HCT116 (cell line): ENCODE results near the gene CFAP74. TPM values are rescaled to one million over a fixed set of nuclear protein-coding genes. Genes with fewer than 3 reads are reported as not detected.

Experiments
- ATAC-seq: fragments of 200-7000 bp; cut with Tn5 transposase; 2 replicates; pipeline ENCODE4 v1.9.1; 2020; ENCODE audit warnings: mild to moderate bottlenecking, moderate library complexity
- BruUV-seq: library from RNA; stranded (reverse); fragments of 400-500 nt; replicated peaks from 2 replicates; lab custom pipeline; 2021; lab: Mats Ljungman, UMichigan
- CTCF ChIA-PET: fragments of 300-600 bp; sonication (Branson Sonifier 250); formaldehyde crosslinking; loops from one replicate; lab custom pipeline; 2021; ENCODE audit warnings: antibody characterized with exemption; lab: Charles Lee
- POLR2A ChIA-PET: fragments of 300-600, 350-600 bp; sonication (Branson Sonifier 250); formaldehyde crosslinking; loops from one replicate; lab custom pipeline; 2021; ENCODE audit warnings: antibody characterized with exemption; lab: Charles Lee
- RAD21 ChIA-PET, 2 experiments: fragments of 300-600 bp; sonication (Branson Sonifier 250); formaldehyde crosslinking; loops; one replicate each; lab custom pipeline; 2023; ENCODE audit warnings: low total read pairs in 2 of 2; ENCODE audit not compliant: uncharacterized antibody in 2 of 2, unreplicated experiment in 2 of 2, low non-redundant PET in 1 of 2; lab: Charles Lee
- DNase-seq: peaks from one replicate; pipeline ENCODE4 v3.0.0-alpha.2; 2010; ENCODE audit warnings: low read depth, low spot score
- H2AFZ ChIP-seq: fragments of 200-600 bp; shearing (Covaris generic), sonication (generic); 2 replicates; pipeline ENCODE4 v1.6.1; 2017; ENCODE audit warnings: low read depth, mixed run types, mixed read lengths, antibody characterized with exemption, low read length; ENCODE audit not compliant: poor library complexity, severe bottlenecking
- H3K27ac ChIP-seq: 2 replicates; pipeline ENCODE4 v1.5.1; 2012; ENCODE audit warnings: low read depth, low read length
- H3K27me3 ChIP-seq: fragments of 200-600 bp; sonication (generic); 2 replicates; pipeline ENCODE4 v1.6.1; 2016; ENCODE audit warnings: mixed run types, low read length, mixed read lengths; ENCODE audit not compliant: insufficient read depth
- H3K36me3 ChIP-seq, 2 experiments: fragments of 200-500 bp in 1 of 2; fragments of 200-600 bp in 1 of 2; sonication (Bioruptor generic) in 1 of 2; sonication (generic) in 1 of 2; 2 replicates each; pipeline versions ENCODE4 v1.5.1 to v1.6.1; 2014 to 2016; ENCODE audit warnings: low read length in 2 of 2, inconsistent platforms in 1 of 2, mixed read lengths in 1 of 2, mixed run types in 1 of 2; ENCODE audit not compliant: insufficient read depth in 2 of 2, control insufficient read depth in 1 of 2
- H3K4me1 ChIP-seq, 2 experiments: fragments of 200-600 bp in 1 of 2; sonication (generic) in 1 of 2; 2 replicates each; pipeline versions ENCODE4 v1.5.1 to v1.6.1; 2012 to 2017; ENCODE audit warnings: low read length in 2 of 2, inconsistent platforms in 1 of 2, mild to moderate bottlenecking in 1 of 2, mixed read lengths in 1 of 2, mixed run types in 1 of 2, moderate library complexity in 1 of 2; ENCODE audit not compliant: insufficient read depth in 2 of 2, control insufficient read depth in 1 of 2
- H3K4me2 ChIP-seq: fragments of 200-600 bp; sonication (generic); 2 replicates; pipeline ENCODE4 v1.6.1; 2017; ENCODE audit warnings: mixed run types, low read length, mixed read lengths
- H3K4me3 ChIP-seq, 2 experiments: fragments of 200-600 bp in 1 of 2; sonication (generic) in 1 of 2; replicated peaks in 1 of 2; 2 replicates each; pipeline ENCODE4 v1.5.1; 2011 to 2016; ENCODE audit warnings: low read length in 2 of 2, control low read depth in 1 of 2, low read depth in 1 of 2, mild to moderate bottlenecking in 1 of 2, mixed read lengths in 1 of 2, mixed run types in 1 of 2
- H3K79me2 ChIP-seq: fragments of 200-600 bp; sonication (generic); 2 replicates; pipeline ENCODE4 v1.6.1; 2017; ENCODE audit warnings: mild to moderate bottlenecking, mixed run types, low read length, moderate library complexity, mixed read lengths; ENCODE audit not compliant: insufficient read depth
- H3K9ac ChIP-seq: fragments of 200-600 bp; sonication (generic); 2 replicates; pipeline ENCODE4 v1.6.1; 2016; ENCODE audit warnings: low read length, mixed read lengths
- H3K9me2 ChIP-seq: fragments of 200-600 bp; sonication (generic), shearing (Covaris generic); 2 replicates; pipeline ENCODE4 v1.6.1; 2017; ENCODE audit warnings: mixed run types, mild to moderate bottlenecking, moderate library complexity; ENCODE audit not compliant: insufficient read depth
- H3K9me3 ChIP-seq, 2 experiments: fragments of 200-500 bp in 1 of 2; fragments of 200-600 bp in 1 of 2; sonication (Bioruptor generic) in 1 of 2; sonication (generic) in 1 of 2; 2 replicates each; pipeline ENCODE4 v1.6.1; 2014 to 2017; ENCODE audit warnings: low read length in 2 of 2, mixed read lengths in 2 of 2, inconsistent platforms in 1 of 2, low read depth in 1 of 2, mild to moderate bottlenecking in 1 of 2, mixed run types in 1 of 2, moderate library complexity in 1 of 2; ENCODE audit not compliant: control insufficient read depth in 1 of 2, insufficient read depth in 1 of 2
- H4K20me1 ChIP-seq: fragments of 200-600 bp; sonication (generic), shearing (Covaris generic); 2 replicates; pipeline ENCODE4 v1.6.1; 2017; ENCODE audit warnings: mixed run types, mild to moderate bottlenecking, moderate library complexity; ENCODE audit not compliant: insufficient read depth
- CBX3 ChIP-seq: IDR thresholded peaks from 2 replicates; pipeline ENCODE4 v1.6.1; 2012; ENCODE audit warnings: low read depth
- CEBPB ChIP-seq: IDR thresholded peaks from 2 replicates; pipeline ENCODE4 v1.6.1; 2012; ENCODE audit warnings: low read depth
- CTCF ChIP-seq, 3 experiments: fragments of 200-600 bp in 1 of 3; sonication (generic) in 1 of 3; IDR thresholded peaks in 2 of 3; conservative IDR thresholded peaks in 1 of 3; 2 replicates each; pipeline ENCODE4 v1.5.1; 2012 to 2017; ENCODE audit warnings: low read depth in 2 of 3, low read length in 2 of 3, antibody characterized with exemption in 1 of 3, borderline replicate concordance in 1 of 3, control low read depth in 1 of 3, mild to moderate bottlenecking in 1 of 3, mixed read lengths in 1 of 3, mixed run types in 1 of 3, moderate library complexity in 1 of 3; ENCODE audit not compliant: insufficient read depth in 1 of 3
- EGR1 ChIP-seq: IDR thresholded peaks from 2 replicates; pipeline ENCODE4 v1.6.1; 2012; ENCODE audit warnings: low read depth
- EZH2 ChIP-seq: fragments of 200-600 bp; sonication (generic); IDR thresholded peaks from 2 replicates; pipeline ENCODE4 v1.6.1; 2017; ENCODE audit warnings: antibody characterized with exemption, mixed run types
- EZH2phosphoT487 ChIP-seq: fragments of 200-600 bp; IDR thresholded peaks from 2 replicates; pipeline ENCODE4 v1.6.1; 2018; ENCODE audit warnings: antibody characterized with exemption, borderline replicate concordance
- FOSL1 ChIP-seq: IDR thresholded peaks from 2 replicates; pipeline ENCODE4 v1.6.1; 2012; ENCODE audit warnings: low read depth
- POLR2A ChIP-seq: IDR thresholded peaks from 2 replicates; pipeline ENCODE4 v1.7.0; 2011; ENCODE audit warnings: borderline replicate concordance; ENCODE audit not compliant: insufficient read depth, insufficient read length; ENCODE audit errors: extremely low read depth
- POLR2AphosphoS5 ChIP-seq: IDR thresholded peaks from 2 replicates; pipeline ENCODE4 v1.6.1; 2011; ENCODE audit warnings: mild to moderate bottlenecking, low read depth, low read length, moderate library complexity
- RAD21 ChIP-seq: IDR thresholded peaks from 2 replicates; pipeline ENCODE4 v1.6.1; 2012; ENCODE audit warnings: low read depth, mild to moderate bottlenecking
- SIN3A ChIP-seq: IDR thresholded peaks from 2 replicates; pipeline ENCODE4 v1.6.1; 2012; ENCODE audit warnings: low read depth
- SP1 ChIP-seq: IDR thresholded peaks from 2 replicates; pipeline ENCODE4 v1.6.1; 2012; ENCODE audit warnings: low read depth
- TCF7L2 ChIP-seq: IDR thresholded peaks from 2 replicates; pipeline ENCODE4 v1.7.0; 2011; ENCODE audit warnings: borderline replicate concordance, inconsistent platforms; ENCODE audit not compliant: insufficient read depth, insufficient read length; ENCODE audit errors: extremely low read depth
- YY1 ChIP-seq: IDR thresholded peaks from 2 replicates; pipeline ENCODE4 v1.6.1; 2011; ENCODE audit warnings: low read length, low read depth, moderate library complexity, mild to moderate bottlenecking; ENCODE audit not compliant: insufficient replicate concordance; ENCODE audit errors: extremely low read depth
- intact Hi-C: fragments of 100-400 bp; cut with micrococcal nuclease; formaldehyde crosslinking; loops from 2 replicates; pipeline ENCODE4 v1.10.0; 2022
- total RNA-seq: library from RNA; stranded (reverse); gene quantifications from one replicate; pipeline ENCODE4 v1.2.1, GENCODE V29; 2021; ENCODE audit not compliant: unreplicated experiment
- TF ChIP-seq, protein P1 (sequence below): IDR thresholded peaks from 2 replicates; pipeline ENCODE4 v1.6.1; 2012

Gene CFAP74
- total RNA-seq, 1 experiment from 2014 or later, result 4.9 TPM

- Histone ChIP-seq H3K27me3 (no peaks in the 10 kb centered on the region), H3K9ac (peak overlapping the region; percentile 75), H4K20me1 (no peaks in the 10 kb centered on the region), H3K4me3 (peak overlapping the region; percentile 75 to 82), H3K27ac (peak overlapping the region; percentile 69), H3K9me2 (no peaks in the 10 kb centered on the region), H3K36me3 (peaks cover 0 to 2% of the 10 kb centered on the region in 2 experiments; a peak in 2 of 4 replicates), H2AFZ (no peak overlapping the region), H3K79me2 (peaks cover 36% of the 10 kb centered on the region), H3K4me2 (peak overlapping the region; percentile 90), H3K9me3 (no peaks in the 10 kb centered on the region), H3K4me1 (peaks cover 34 to 57% of the 10 kb centered on the region in 2 experiments)
- TF ChIP-seq YY1 (peak; percentile 18), TCF7L2 (no peak)
- ATAC-seq (peak; percentile 24), DNase-seq (no peak)
- ChIA-PET RAD21 (no interaction called here), POLR2A (no interaction called here), CTCF (interaction anchor here (0.5 to 1.0 kb wide), 2 partner anchors 14 to 95 kb away, joined by 3 read pairs; no protein-coding TSS in a partner anchor)
- BruUV-seq, result no TSS peak
- intact Hi-C loops, result no loop called here
These were observed 46.8 kb upstream of the CFAP74 start for GRCh38 chr1:2050461-2050792.

- no peak within 1 kb of the TSS for H2AFZ ChIP-seq
- H3K9me2 ChIP-seq, result no peaks in the 10 kb centered on the region
- peak within 1 kb of the TSS; percentile 98 for H3K4me2 ChIP-seq
- no peaks in the 10 kb centered on the region for H3K9me3 ChIP-seq
- ChIA-PET CTCF (interaction anchor here (0.5 to 2.0 kb wide), 5 partner anchors 13 to 144 kb away, joined by 3 to 7 read pairs (median 5); no protein-coding TSS in a partner anchor), RAD21 (no interaction called here), POLR2A (interaction anchor here (0.8 to 1.2 kb wide), 2 partner anchors 107 to 141 kb away, joined by 3 to 5 read pairs; no protein-coding TSS in a partner anchor)
- peak within 1 kb of the TSS; percentile 91 for H3K27ac ChIP-seq
- DNase-seq (peak; percentile 73), ATAC-seq (peak; percentile 86)
- no peaks in the 10 kb centered on the region for H3K36me3 ChIP-seq
- peak within 1 kb of the TSS; percentile 75 for H3K9ac ChIP-seq
- peaks cover 37 to 63% of the 10 kb centered on the region in 2 experiments for H3K4me1 ChIP-seq
- H3K4me3 ChIP-seq, result peak within 1 kb of the TSS; percentile 75 to 82
- H3K79me2 ChIP-seq, result peaks cover 36% of the 10 kb centered on the region
- BruUV-seq, result TSS peak; percentile 78
- intact Hi-C loops, result loop anchor here (5.0 kb wide), 1 partner anchor 143 kb away; no protein-coding TSS in a partner anchor
- H4K20me1 ChIP-seq, result no peaks in the 10 kb centered on the region
- H3K27me3 ChIP-seq, result no peaks in the 10 kb centered on the region
- TF ChIP-seq POLR2A (peak; percentile 28), POLR2AphosphoS5 (peak; percentile 71; the same call in 1 of the 2 replicates), TCF7L2 (no peak), CTCF (IDR thresholded peaks at IDR 0.05 in 2 of 3, conservative IDR thresholded peaks at IDR 0.05 in 1 of 3; ENCODE audit: borderline replicate concordance in 1 of 3, insufficient read depth in 1 of 3, low read depth in 2 of 3, low read length in 2 of 3) (peak in 1 of 3 experiments; percentile 1; a peak in 1 of 6 replicates), RAD21 (no peak), CBX3 (no peak), EZH2phosphoT487 (no peak), CEBPB (no peak), EZH2 (no peak), SIN3A (no peak), EGR1 (no peak), YY1 (no peak), SP1 (no peak), FOSL1 (no peak)
- TF ChIP-seq, protein P1, sequence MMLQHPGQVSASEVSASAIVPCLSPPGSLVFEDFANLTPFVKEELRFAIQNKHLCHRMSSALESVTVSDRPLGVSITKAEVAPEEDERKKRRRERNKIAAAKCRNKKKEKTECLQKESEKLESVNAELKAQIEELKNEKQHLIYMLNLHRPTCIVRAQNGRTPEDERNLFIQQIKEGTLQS, result no peak
These were observed 46.3 kb upstream of the CFAP74 start, which contains the start of gene PRKCZ for GRCh38 chr1:2049718-2050431. TSS of gene PRKCZ (plus strand) at chr1:2050411. CDS start at chr1:2050631, 220 bp downstream.
